GM12872 (cell line): ENCODE measurements around the gene COX6A1.

Experiments used
- TF ChIP-seq, protein P1 (sequence below): IDR thresholded peaks from 3 replicates; pipeline ENCODE4 v1.5.1; 2011; ENCODE audit warnings: low read depth, mild to moderate bottlenecking, low read length, moderate library complexity; ENCODE audit not compliant: insufficient read depth

COX6A1 gene

DNA sequence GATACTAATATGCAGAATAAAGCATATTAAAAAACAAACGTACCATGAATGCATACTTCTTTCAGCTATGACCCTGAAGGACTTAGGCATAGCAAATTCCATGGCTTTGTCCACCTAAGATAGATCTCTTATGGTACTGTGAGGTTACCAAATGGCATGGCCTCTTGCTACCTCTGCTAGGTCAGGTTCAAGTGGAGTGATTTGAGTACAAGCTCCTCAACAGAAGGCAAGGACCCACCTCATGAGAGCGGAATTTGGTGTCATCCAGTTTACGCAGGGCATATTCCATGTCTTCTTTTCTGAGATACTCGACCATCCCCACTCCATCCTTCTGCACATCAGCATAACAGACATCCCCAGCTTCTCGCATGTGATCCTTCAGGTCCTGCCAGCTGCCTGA, 25.8 kb downstream of the COX6A1 start:
- TF ChIP-seq, protein P1, sequence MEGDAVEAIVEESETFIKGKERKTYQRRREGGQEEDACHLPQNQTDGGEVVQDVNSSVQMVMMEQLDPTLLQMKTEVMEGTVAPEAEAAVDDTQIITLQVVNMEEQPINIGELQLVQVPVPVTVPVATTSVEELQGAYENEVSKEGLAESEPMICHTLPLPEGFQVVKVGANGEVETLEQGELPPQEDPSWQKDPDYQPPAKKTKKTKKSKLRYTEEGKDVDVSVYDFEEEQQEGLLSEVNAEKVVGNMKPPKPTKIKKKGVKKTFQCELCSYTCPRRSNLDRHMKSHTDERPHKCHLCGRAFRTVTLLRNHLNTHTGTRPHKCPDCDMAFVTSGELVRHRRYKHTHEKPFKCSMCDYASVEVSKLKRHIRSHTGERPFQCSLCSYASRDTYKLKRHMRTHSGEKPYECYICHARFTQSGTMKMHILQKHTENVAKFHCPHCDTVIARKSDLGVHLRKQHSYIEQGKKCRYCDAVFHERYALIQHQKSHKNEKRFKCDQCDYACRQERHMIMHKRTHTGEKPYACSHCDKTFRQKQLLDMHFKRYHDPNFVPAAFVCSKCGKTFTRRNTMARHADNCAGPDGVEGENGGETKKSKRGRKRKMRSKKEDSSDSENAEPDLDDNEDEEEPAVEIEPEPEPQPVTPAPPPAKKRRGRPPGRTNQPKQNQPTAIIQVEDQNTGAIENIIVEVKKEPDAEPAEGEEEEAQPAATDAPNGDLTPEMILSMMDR, result no peak

DNA sequence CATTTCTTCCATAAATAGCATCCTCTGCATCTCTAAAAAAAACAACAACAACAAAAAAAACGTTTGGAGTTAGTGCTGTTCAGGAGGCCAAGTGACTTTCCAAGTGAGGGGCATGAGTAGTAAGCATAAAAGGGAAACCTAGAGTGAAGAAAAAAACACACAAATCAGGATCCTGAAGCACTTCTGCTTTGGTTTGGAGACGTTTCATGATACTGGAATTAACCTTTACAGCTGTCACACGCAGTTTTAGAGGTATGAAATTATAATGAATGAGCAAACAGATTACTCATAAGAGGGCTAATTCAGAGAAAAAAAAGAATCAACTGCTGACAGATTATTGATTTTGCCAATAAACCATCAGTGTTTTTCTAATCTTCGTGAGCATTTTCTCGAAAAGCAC, 27.8 kb downstream of the COX6A1 start:
- TF ChIP-seq, protein P1, result no peak

DNA sequence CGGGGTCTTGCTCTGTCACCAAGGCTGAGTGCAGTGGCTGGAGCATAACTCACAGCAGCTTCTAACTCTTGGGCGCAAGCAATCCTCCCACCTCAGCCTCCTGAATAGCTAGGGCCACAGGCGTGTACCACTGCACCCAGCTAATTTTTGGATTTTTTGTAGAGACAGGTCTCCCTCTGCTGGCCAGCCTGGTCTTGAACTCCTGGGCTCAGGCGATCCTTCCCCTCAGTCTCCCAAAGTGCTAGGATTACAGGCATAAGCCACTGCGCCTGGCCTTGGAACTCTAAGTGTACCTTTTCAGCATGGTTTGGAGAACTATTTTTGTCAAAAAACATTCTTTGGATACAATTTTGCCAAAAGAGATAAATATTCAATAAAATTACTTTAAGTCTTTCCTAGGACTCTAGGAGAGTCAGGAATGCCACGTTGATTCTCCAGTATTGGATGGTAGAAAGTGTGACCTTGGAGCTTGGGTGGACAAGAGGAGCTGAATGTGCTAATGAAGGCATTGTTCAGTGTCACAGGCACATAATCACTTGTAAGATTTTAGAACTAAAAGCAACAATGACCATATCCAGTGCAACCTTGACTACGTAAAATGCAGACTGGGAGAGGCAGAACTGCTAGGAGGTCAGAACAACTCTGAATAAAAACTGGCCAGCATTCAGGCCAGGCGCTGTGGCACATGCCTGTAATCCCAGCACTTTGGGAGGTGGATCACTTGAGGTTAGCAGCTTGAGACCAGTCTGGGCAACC, 28.8 kb downstream of the COX6A1 start:
- TF ChIP-seq, protein P1, result peak; percentile 68

DNA sequence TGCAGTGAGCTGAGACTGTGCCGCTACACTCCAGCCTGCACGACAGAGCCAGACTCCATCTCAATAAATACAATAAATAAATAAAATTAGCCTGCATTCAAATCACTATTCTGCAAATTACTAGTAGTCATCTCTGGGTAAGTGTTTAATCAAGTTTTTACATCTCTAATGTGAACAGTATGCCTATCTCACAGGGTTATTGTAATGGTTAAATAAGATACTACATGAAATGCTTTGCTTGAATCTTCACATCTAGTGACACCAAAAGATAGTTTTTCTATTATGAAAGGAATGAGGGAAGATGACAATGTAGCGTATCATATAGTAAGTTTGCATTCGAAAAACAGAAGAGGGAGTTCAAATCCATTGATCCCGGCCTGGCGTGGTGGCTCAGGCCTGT, 29.5 kb downstream of the COX6A1 start:
- TF ChIP-seq, protein P1, result no peak

DNA sequence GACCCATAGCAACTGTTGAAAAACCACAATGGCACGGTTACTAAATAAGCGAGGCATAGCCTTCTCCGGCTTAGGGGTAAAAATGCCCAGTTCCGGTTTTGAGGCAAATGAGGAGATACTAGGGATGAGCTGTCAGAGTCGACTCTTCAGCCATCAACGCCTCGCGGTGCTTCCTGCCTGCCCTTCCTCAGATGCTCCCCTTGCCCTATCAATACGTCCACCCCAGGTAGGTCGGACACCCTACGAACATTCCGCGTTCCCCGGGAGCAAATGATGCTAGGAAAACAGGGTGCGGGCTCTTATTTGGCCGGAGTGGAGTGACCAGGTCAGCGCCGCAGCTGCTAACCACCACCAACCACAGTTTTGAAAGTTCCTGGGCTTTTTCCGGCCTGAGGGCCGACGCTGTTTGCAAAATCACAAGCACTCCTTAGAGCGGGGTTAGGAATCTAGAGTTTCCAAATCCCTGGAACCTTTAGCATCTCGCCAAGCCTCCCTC, 30.5 kb downstream of the COX6A1 start:
- TF ChIP-seq, protein P1, result no peak

DNA sequence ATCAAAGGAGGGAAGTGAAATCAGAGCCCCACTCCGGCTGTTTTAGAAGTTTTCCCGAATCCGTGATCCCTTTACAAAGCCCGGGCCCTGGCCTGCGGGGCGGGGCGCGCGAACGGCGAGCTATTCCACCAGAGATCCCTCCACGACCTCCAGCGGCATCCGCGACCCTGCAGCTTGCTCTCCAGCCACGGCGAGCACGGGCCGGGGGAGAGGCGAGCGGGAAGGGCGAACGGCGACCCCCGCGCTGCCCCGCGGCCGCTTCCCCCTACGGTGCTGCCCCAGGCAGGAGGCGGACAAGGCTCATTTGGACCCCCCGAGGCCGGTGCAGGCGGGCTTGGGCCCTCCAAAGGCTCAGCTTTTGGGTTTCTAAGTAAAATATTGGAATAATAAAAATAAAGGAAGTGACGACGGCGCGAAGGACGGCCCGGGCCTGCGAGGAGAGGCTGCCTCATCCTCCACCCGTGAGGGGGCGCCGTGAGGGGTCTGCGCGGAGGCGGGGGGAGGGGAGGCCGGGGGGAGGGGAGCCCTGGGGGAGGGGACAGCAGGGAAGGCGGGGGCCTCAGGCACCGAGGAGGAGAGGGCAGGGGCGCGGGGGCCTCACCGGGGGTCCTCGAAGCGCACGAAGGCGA, 31.0 kb downstream of the COX6A1 start:
- TF ChIP-seq, protein P1, result 0 out of 3 replicates have a peak, but pooled peaks have one; percentile 29

DNA sequence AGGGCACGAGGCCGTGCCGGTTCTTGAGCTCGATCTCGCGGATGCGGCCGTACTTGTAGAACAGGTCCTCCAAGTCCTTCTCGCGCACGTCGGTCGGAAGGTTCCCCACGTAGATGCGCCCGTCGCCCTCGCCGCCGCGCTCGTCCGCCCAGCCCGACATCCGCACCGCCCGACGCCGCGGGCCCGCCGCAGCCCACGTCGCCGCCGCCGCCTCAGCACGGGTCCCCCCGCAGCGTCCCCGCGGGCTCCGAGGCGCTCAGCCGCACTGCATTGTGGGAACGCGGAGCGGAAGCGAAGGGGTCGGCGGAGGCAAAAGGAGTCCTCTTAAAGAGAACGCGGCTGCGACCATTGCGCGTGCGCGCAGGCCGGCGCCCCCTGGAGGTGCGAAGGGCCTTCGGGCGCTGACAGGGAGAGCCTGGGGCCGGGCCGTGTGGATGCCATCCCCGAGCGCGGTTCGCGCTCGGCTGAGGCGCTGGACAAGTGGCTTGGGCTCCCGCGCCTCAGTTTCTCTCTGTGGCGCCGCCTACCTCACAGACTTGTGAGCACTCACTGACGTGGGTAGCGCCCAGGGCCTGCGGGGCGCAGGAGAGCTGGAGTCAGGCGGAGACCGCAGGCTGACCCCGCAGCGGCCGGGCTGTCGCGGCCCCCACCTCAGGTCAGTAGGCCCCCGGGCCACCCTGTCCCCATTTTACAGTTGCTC, 31.7 kb downstream of the COX6A1 start, which contains the start of gene SRSF9:
Gene SRSF9, minus strand, starts transcription at position 299 of the 700 bp plus-strand sequence. Its CDS starts 139 bp downstream, at position 160.
- TF ChIP-seq, protein P1, result peak; percentile 96
